ENCODE measurements around the gene KRTCAP2. TPM values are rescaled to one million over a fixed set of nuclear protein-coding genes. Genes with fewer than 3 reads are reported as not detected.

Gene KRTCAP2
- total RNA-seq, 1 donor = 100 TPM

GRCh38 chr1:155202731-155203515 is 29.8 kb upstream of the KRTCAP2 start:
- no peak for DNase-seq (ENCODE audit: low read depth)
- no peak for TF ChIP-seq CTCF (IDR thresholded peaks at IDR 0.05; ENCODE audit: insufficient read depth, low read length)
- no peak overlapping the region for H3K4me3 ChIP-seq (ENCODE audit: low read depth, low read length)

GRCh38 chr1:155202198-155202597 is 29.1 kb upstream of the KRTCAP2 start:
- DNase-seq (ENCODE audit: low read depth) = no peak
- no peak for TF ChIP-seq CTCF (IDR thresholded peaks at IDR 0.05; ENCODE audit: insufficient read depth, low read length)
- H3K4me3 ChIP-seq (ENCODE audit: low read depth, low read length) = no peak overlapping the region

DNA sequence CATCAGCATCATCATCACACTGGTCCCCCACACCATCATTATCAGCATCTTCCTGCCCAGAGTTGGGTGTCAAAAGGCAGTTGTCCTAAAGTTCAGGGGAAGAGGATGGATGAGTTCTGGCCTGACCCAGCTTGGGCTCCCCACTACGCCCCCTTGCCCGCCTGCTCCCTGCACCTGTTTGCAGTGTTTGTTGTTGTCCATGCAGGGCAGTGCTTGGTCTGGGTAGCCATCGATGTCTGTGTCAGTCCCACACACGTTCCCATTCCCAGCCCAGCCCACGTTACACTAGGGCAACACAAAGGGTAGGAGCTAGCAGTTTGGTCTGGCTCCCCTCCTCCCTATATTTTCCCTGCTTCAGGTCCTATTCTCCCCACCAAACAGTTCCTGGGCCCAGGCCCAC is 27.8 kb upstream of the KRTCAP2 start:
- no peak overlapping the region for H3K4me3 ChIP-seq (ENCODE audit: low read depth, low read length)
- TF ChIP-seq CTCF (IDR thresholded peaks at IDR 0.05; ENCODE audit: insufficient read depth, low read length) = no peak
- DNase-seq (ENCODE audit: low read depth) = no peak

DNA sequence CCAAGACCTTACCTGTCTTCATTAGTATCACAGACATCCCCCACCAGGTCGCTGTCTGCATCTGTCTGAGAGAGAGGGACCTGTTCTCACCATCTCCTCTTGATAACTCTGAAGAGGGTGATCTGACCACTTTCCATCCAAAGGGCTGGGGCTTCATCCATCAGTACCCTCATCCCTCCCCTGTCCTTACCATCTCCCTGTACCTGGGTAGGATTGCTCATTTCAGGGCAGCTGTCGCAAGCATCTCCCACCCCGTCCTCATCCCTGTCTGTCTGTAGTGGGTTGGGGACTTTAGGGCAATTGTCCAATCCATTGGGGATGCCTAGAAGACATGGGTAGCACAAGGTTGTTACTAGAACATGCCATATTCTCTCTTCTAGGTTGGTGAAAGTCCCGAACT is 26.7 kb upstream of the KRTCAP2 start:
- H3K4me3 ChIP-seq (ENCODE audit: low read depth, low read length) = no peak overlapping the region
- no peak for DNase-seq (ENCODE audit: low read depth)
- no peak for TF ChIP-seq CTCF (IDR thresholded peaks at IDR 0.05; ENCODE audit: insufficient read depth, low read length)

DNA sequence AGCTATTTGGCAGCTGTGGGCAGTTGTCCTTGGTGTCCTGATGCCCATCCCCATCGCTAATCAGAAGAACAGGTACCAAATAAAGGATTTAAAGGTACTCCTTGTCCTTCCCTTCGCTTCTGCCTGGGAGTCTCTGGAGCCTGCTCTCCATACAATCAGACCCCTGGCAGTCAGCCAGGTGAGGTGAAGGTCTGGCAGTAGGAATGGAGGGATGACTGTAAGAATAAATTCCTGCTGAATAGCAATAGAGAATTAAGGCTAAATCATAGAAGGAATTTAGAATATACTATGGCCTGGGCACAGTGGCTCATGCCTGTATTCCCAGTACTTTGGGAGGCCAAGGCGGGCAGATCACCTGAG is 25.4 kb upstream of the KRTCAP2 start:
- TF ChIP-seq CTCF (IDR thresholded peaks at IDR 0.05; ENCODE audit: insufficient read depth, low read length) = no peak
- H3K4me3 ChIP-seq (ENCODE audit: low read depth, low read length) = no peak overlapping the region
- DNase-seq (ENCODE audit: low read depth) = no peak

- DNase-seq (ENCODE audit: low read depth) = no peak
Observed at GRCh38 chr1:155197901-155198546, 24.9 kb upstream of the KRTCAP2 start.

More at GRCh38 chr1:155197901-155198546, 24.9 kb upstream of the KRTCAP2 start:
- no peak for TF ChIP-seq CTCF (IDR thresholded peaks at IDR 0.05; ENCODE audit: insufficient read depth, low read length)
- H3K4me3 ChIP-seq (ENCODE audit: low read depth, low read length) = no peak overlapping the region

Measured in fibroblast of the aortic adventitia (primary cell).